ENCODE data around the gene DNAH14. TPM values are rescaled to one million over a fixed set of nuclear protein-coding genes. Genes with fewer than 3 reads are reported as not detected.

Gene DNAH14
- total RNA-seq, 1 experiment from 2014 or later = 47.0 TPM

- in situ Hi-C loops (cut with HindIII; ENCODE audit: low pct_unique_long_range_greater_than_20kb, low sequenced_read_pairs) (no loop called here), intact Hi-C loops (cut with micrococcal nuclease; ENCODE audit: unreplicated experiment) (no loop called here)
- Histone ChIP-seq H3K4me1 (ENCODE audit: control insufficient read depth, insufficient read depth, low read length) (no peaks in the 10 kb centered on the region), H3K27me3 (ENCODE audit: control insufficient read depth, insufficient read depth, low read length) (no peaks in the 10 kb centered on the region), H3K36me3 (ENCODE audit: control insufficient read depth, insufficient read depth, low read length) (peaks cover 12% of the 10 kb centered on the region), H3K27ac (ENCODE audit: low read length) (no peak overlapping the region), H3K4me3 (ENCODE audit: low read depth in 2 of 2, low read length in 2 of 2) (no peak overlapping the region), H3K9me3 (ENCODE audit: control insufficient read depth, insufficient read depth, low read depth, low read length) (no peaks in the 10 kb centered on the region)
- ChIA-PET POLR2A (no interaction called here), CTCF (no interaction called here)
- no peak for TF ChIP-seq TCF7L2 (IDR thresholded peaks at IDR 0.05; ENCODE audit: low read depth, low read length)
- no peak for TF ChIP-seq REST (IDR thresholded peaks at IDR 0.05; ENCODE audit: insufficient read depth in 1 of 2, low read depth in 2 of 2, low read length in 1 of 2)
- TF ChIP-seq SIN3A (IDR thresholded peaks at IDR 0.05; ENCODE audit: borderline replicate concordance, insufficient read depth, low read depth, low read length) = no peak
- TF ChIP-seq POLR2AphosphoS5 (IDR thresholded peaks at IDR 0.05; ENCODE audit: low read depth, low read length) = no peak
- TF ChIP-seq CTCF (IDR thresholded peaks at IDR 0.05) = no peak
- DNase-seq (ENCODE audit: low read depth, low spot score) (no peak), ATAC-seq (no peak)
- no TSS peak for BruUV-seq (replicated peaks)
Observed at GRCh38 chr1:225408249-225408648, 478.8 kb downstream of the DNAH14 start.

GRCh38 chr1:225409051-225409450 is 479.6 kb downstream of the DNAH14 start:
- intact Hi-C loops (cut with micrococcal nuclease; ENCODE audit: unreplicated experiment) (no loop called here), in situ Hi-C loops (cut with HindIII; ENCODE audit: low pct_unique_long_range_greater_than_20kb, low sequenced_read_pairs) (no loop called here)
- DNase-seq (ENCODE audit: low read depth, low spot score) (no peak), ATAC-seq (no peak)
- Histone ChIP-seq H3K4me3 (ENCODE audit: low read depth in 2 of 2, low read length in 2 of 2) (no peak overlapping the region), H3K4me1 (ENCODE audit: control insufficient read depth, insufficient read depth, low read length) (no peaks in the 10 kb centered on the region), H3K27me3 (ENCODE audit: control insufficient read depth, insufficient read depth, low read length) (no peaks in the 10 kb centered on the region), H3K9me3 (ENCODE audit: control insufficient read depth, insufficient read depth, low read depth, low read length) (no peaks in the 10 kb centered on the region), H3K36me3 (ENCODE audit: control insufficient read depth, insufficient read depth, low read length) (peaks cover 12% of the 10 kb centered on the region), H3K27ac (ENCODE audit: low read length) (no peak overlapping the region)
- no TSS peak for BruUV-seq (replicated peaks)
- CTCF ChIA-PET = no interaction called here
- POLR2A ChIA-PET = no interaction called here
- TF ChIP-seq TCF7L2 (IDR thresholded peaks at IDR 0.05; ENCODE audit: low read depth, low read length) = no peak
- TF ChIP-seq POLR2AphosphoS5 (IDR thresholded peaks at IDR 0.05; ENCODE audit: low read depth, low read length) = no peak

- Histone ChIP-seq H3K27me3 (ENCODE audit: control insufficient read depth, insufficient read depth, low read length) (no peaks in the 10 kb centered on the region), H3K9me3 (ENCODE audit: control insufficient read depth, insufficient read depth, low read depth, low read length) (no peaks in the 10 kb centered on the region), H3K36me3 (ENCODE audit: control insufficient read depth, insufficient read depth, low read length) (peaks cover 10% of the 10 kb centered on the region), H3K4me3 (ENCODE audit: low read depth in 2 of 2, low read length in 2 of 2) (no peak overlapping the region), H3K27ac (ENCODE audit: low read length) (no peak overlapping the region), H3K4me1 (ENCODE audit: control insufficient read depth, insufficient read depth, low read length) (no peaks in the 10 kb centered on the region)
- BruUV-seq (replicated peaks) = no TSS peak
- POLR2A ChIA-PET = no interaction called here
- intact Hi-C loops (cut with micrococcal nuclease; ENCODE audit: unreplicated experiment) = no loop called here
- TF ChIP-seq TCF7L2 (IDR thresholded peaks at IDR 0.05; ENCODE audit: low read depth, low read length) = no peak
- TF ChIP-seq REST (IDR thresholded peaks at IDR 0.05; ENCODE audit: insufficient read depth in 1 of 2, low read depth in 2 of 2, low read length in 1 of 2) = no peak
- in situ Hi-C loops (cut with HindIII; ENCODE audit: low pct_unique_long_range_greater_than_20kb, low sequenced_read_pairs) = no loop called here
- DNase-seq (ENCODE audit: low read depth, low spot score) (no peak), ATAC-seq (no peak)
- CTCF ChIA-PET = no interaction called here
Observed at GRCh38 chr1:225410036-225410435, 480.6 kb downstream of the DNAH14 start.

Data from Panc1 (cell line).